Motor neuron (in vitro differentiated cells): Measurements from ENCODE around the gene PPARG. TPM values are rescaled to one million over a fixed set of nuclear protein-coding genes. Genes with fewer than 3 reads are reported as not detected.

Experiments
- ATAC-seq, 8 experiments: fragments of 200-7000 bp; cut with Tn5 transposase; replicated peaks in 6 of 8; 2 replicates each; pipeline ENCODE4 v1.8.0; 2021; ENCODE audit warnings: mild to moderate bottlenecking in 8 of 8, moderate library complexity in 8 of 8
- H3K27ac ChIP-seq, 2 donors: fragments of 250-450 bp; sonication (Bioruptor Pico); 2 replicates each; pipeline ENCODE4 v1.9.0; 2021; ENCODE audit warnings: antibody characterized with exemption in 2 of 2, mild to moderate bottlenecking in 2 of 2, moderate library complexity in 1 of 2
- H3K4me1 ChIP-seq, 2 donors: fragments of 250-450 bp; sonication (Bioruptor Pico); replicated peaks in 1 of 2; 2 replicates each; pipeline ENCODE4 v1.6.1; 2021; ENCODE audit warnings: antibody characterized with exemption in 2 of 2, mild to moderate bottlenecking in 2 of 2, moderate library complexity in 1 of 2
- H3K4me3 ChIP-seq, 5 donors: fragments of 250-450 bp; sonication (Bioruptor Pico); 2 replicates each; pipeline ENCODE4 v1.9.0; 2021; ENCODE audit warnings: antibody characterized with exemption in 5 of 5, mild to moderate bottlenecking in 5 of 5, moderate library complexity in 4 of 5
- WGBS, 10 experiments: fragments of 450-650 bp; shearing (Covaris generic); methylation state at CpG; one replicate each; pipeline ENCODE4 v1.0.0; 2022; 5-methylcytosine and 5-hydroxymethylcytosine counted together
- in situ Hi-C, 9 experiments: fragments of 400-800 bp; cut with MboI; loops; one replicate each; pipeline ENCODE4 v1.15.0; 2021; ENCODE audit warnings: low sequenced_read_pairs in 9 of 9, low pct_unique_long_range_greater_than_20kb in 2 of 9; ENCODE audit not compliant: unreplicated experiment in 9 of 9
- total RNA-seq, 8 experiments: library from RNA; unstranded; fragments of 300-600 nt; gene quantifications; 2 replicates each; pipeline versions ENCODE4 v1.2.3 to v1.2.4, GENCODE V29; 2022

PPARG gene
- total RNA-seq, 8 experiments from 2014 or later: 0.31 to 9.9 (median 0.66) TPM; not detected in 1

DNA sequence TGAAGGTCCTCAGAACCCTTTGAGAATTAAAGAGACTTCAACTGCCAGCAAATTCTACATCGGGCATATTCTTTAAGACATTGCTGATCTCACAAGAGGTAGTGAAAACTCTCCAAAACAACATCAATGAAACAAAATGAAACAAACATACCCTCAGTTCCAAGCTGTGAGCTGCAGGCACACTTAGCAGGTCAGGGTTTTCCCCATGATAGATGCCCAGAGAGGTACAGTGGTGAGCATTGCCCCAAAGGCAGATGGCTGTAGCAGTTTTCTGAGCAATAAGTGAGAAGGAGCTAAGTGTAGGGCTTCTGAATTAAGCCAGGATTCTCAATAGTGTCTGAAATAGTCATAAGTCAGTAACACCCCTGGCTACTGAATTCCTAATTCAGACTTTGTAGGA lies 99.3 kb downstream of the PPARG start:
- ATAC-seq: no peak
- Histone ChIP-seq H3K27ac (no peak overlapping the region), H3K4me1 (no peaks in the 10 kb centered on the region), H3K4me3 (no peak overlapping the region)
- in situ Hi-C loops: no loop called here
- WGBS, 10 experiments: 17 to 100% (median 84%) methylated on average over 1 of the region's 1 CpG; no CpG with 5 or more reads in 2 of the 10 experiments

DNA sequence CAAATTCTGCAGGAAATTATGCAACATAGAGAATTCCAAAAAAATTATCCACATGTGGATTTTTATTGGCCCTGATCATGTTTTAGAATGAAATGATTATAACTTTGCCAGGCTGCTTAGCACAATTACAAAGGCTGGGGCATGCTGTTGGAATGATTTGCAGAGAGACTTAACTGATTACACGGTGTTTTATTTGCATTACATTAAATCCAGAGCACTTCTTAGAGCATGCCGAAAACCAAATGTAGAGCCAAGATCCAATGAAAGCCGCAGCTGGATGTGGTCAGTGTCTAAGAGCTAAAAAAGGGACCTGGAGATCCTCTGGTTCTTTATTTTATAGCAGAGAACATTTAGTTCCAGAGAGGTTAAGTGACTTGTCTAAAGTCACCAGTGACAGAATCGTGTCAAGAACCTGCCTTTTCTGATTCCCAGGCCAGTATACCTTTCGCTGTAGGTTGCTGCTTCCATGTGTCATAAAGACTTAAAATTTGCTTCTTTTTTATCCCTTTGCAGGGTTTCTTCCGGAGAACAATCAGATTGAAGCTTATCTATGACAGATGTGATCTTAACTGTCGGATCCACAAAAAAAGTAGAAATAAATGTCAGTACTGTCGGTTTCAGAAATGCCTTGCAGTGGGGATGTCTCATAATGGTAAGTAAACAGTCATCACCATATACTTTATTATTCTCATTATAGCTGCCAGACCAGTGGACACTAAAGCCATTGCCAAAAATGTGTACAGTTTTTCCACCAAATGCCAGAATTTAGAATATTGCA lies 103.4 kb downstream of the PPARG start:
- no peak overlapping the region for H3K27ac ChIP-seq
- H3K4me1 ChIP-seq: peaks cover 6 to 7% of the 10 kb centered on the region in 2 donors
- no peak for ATAC-seq
- H3K4me3 ChIP-seq: no peak overlapping the region
- 20 to 100% (median 83%) methylated on average over 1 to 8 of the region's 8 CpGs for WGBS, 10 experiments
- in situ Hi-C loops: no loop called here

DNA sequence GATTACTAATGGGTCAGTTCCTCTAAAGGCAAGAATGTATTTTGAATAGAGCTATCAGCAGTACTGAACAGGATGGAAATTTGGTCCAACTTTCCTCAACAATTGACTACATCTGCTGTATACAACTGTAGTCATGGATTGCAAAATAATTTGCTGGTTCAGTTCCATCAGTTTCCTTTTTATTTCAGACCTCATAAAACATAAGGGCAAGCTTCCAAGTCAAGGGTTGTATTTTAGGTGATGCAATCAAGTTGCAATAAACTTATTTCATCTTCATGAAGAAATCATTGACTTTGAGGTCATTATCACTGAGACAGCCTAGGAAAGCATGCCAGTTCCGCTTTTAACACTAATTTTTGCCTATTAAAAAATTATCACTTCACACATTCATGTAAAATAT lies 105.0 kb downstream of the PPARG start:
- 0 to 100% (median 79%) methylated on average over 1 of the region's 1 CpG; no CpG with 5 or more reads in 2 of the 10 experiments for WGBS, 10 experiments
- peaks cover 6 to 7% of the 10 kb centered on the region in 2 donors for H3K4me1 ChIP-seq
- in situ Hi-C loops: no loop called here
- no peak overlapping the region for H3K27ac ChIP-seq
- ATAC-seq: peak in 6 of 8 experiments; percentile 35 to 83 (median 58)
- no peak overlapping the region for H3K4me3 ChIP-seq

DNA sequence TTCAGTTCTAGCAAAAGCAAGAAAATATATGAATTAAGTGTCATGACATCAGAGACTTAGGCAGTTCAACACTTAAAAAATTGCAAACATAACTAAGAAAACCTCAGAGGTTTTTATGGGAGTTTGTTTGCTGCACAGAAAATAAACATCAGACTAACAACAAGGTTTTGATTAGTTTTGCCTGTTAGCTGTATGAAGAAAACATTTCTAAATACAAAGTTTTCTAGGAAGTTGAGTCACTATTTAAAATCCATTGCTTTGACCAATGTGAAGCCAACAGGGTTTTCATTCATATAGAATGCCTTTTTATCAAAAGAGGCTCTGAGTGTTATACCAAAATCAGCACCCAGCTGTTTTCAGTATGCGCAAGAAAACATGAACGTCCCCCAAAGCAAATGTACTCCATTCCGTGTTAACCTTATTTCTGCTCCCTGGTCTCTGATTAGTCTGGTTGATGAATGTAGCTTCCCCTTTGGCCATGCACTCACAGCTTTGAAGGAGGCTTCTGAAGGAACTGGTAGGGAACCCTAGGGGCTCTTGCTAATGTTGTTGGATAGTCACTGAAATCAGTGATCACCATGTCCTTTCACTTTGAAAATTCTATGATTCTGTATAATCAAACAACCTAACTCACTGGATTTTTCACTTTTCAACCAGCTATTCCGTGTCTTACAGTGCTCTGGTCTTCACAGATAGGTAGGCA lies 105.8 kb downstream of the PPARG start:
- in situ Hi-C loops: no loop called here
- Histone ChIP-seq H3K27ac (no peak overlapping the region), H3K4me3 (no peak overlapping the region), H3K4me1 (peaks cover 6 to 7% of the 10 kb centered on the region in 2 donors)
- WGBS, 10 experiments: 20 to 100% (median 72%) methylated on average over 1 to 4 of the region's 4 CpGs; no CpG with 5 or more reads in 3 of the 10 experiments
- no peak for ATAC-seq

DNA sequence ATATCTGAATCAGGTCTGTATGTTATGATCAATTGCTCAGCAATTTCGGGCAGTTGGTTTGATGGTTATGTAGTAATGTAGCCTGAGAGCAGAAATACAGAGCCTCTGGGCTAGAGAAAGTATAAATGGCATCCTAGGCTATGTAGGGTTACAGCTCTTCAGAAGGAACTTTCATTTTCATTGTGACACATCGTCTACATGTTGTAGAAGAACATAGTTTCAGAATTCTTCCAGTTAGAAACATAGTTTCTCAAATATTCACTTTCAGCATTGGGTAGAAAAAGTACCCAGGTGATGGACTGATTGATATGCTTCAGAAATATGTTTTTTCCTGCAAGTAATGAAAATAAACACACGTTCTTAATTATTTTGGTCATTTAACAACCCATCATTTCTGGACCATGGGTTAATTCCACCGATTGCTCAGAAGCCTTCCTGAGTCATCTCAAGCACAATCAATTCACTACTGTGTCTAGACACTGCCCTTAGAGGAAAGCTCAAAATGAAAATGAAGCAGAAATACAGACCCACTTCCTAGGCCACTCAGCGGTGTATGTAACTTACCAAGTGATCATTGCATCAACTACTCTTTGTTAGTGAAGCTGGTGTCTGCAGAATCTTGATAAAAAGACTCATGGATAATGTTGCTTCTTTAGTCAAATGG lies 106.6 kb downstream of the PPARG start:
- 16 to 95% (median 74%) methylated on average over 1 to 5 of the region's 5 CpGs for WGBS, 10 experiments
- Histone ChIP-seq H3K27ac (no peak overlapping the region), H3K4me3 (no peak overlapping the region), H3K4me1 (peaks cover 6 to 7% of the 10 kb centered on the region in 2 donors)
- ATAC-seq: peak in 5 of 8 experiments; percentile 23 to 65 (median 41)
- in situ Hi-C loops: no loop called here

DNA sequence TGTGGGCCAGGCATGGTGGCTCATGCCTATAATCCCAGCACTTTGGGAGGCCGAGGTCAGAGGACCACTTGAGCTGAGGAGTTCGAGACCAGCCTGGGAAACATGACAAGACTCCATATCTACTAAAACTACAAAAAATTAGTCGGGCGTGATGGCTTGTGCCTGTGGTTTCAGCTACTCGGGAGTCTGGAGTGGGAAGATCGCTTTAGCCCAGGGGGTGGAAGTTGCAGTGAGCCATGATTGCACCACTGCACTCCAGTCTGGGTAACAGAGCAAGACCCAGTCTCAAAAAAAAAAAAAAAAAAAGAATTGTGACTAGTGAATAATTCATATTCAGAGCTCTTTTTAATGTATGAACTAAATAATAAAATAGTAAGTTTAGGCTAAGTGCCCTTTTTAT lies 107.6 kb downstream of the PPARG start:
- in situ Hi-C loops: no loop called here

DNA sequence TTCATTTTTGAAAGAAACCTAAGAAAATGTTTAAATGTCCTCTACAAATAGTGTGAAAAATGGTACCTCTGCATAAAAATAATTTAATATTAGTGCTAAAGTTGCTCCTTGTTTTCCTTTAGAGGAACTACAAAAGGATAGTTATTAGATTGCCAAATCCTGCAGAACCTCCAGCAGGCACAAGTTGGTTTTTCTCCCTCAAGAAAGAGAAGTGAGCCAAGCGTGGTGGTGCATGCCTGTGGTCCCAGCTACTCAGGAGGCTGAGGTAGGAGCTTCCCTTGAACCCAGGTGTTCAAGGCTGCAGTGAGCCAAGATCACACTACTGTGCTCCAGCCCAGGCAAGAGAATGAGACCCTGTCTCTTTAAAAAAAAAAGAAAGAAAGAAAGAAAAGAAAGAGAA lies 110.4 kb downstream of the PPARG start:
- in situ Hi-C loops: no loop called here
- Histone ChIP-seq H3K4me1 (no peaks in the 10 kb centered on the region), H3K27ac (no peak overlapping the region), H3K4me3 (no peak overlapping the region)
- 0 to 100% (median 93%) methylated on average over 1 of the region's 1 CpG; no CpG with 5 or more reads in 4 of the 10 experiments for WGBS, 10 experiments
- no peak for ATAC-seq

More for the DNA sequence above, 107.6 kb downstream of the PPARG start:
- Histone ChIP-seq H3K4me1 (peaks cover 6 to 7% of the 10 kb centered on the region in 2 donors), H3K27ac (no peak overlapping the region), H3K4me3 (no peak overlapping the region)
- ATAC-seq: no peak
- 40 to 100% (median 92%) methylated on average over 2 to 6 of the region's 6 CpGs; no CpG with 5 or more reads in 1 of the 10 experiments for WGBS, 10 experiments

DNA sequence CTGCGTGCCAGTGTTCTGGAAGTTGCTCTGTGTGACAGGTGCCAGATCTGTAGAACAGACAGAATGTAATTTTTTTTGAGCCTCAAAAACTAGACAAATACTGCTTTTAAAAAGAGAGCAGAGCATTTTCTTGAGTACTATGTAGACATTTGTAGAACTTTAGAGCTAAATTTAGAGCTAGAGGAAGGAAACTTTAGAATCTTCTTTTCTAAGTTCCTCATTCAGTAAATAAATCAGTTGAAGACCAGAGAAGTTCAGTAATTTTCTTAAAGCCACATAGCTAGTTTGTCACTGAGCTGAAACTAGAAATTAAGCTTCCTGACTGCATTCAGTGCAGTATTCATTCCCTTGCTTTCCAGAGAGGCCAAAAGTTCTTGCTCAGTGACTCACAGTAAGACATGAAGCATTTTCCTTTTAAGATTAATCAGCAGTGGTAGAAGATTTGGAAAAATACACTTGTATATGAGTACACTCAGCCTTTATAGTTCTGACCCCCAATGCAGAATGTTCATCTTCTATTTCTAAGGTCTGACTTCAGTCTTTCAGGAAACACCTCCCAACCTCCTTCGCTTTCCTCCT lies 111.8 kb downstream of the PPARG start:
- Histone ChIP-seq H3K4me3 (no peak overlapping the region), H3K27ac (no peak overlapping the region), H3K4me1 (no peaks in the 10 kb centered on the region)
- 71 to 100% (median 82%) methylated on average over 1 to 2 of the region's 2 CpGs; no CpG with 5 or more reads in 1 of the 10 experiments for WGBS, 10 experiments
- in situ Hi-C loops: no loop called here
- peak in 2 of 8 experiments; percentile 28 to 59 for ATAC-seq

DNA sequence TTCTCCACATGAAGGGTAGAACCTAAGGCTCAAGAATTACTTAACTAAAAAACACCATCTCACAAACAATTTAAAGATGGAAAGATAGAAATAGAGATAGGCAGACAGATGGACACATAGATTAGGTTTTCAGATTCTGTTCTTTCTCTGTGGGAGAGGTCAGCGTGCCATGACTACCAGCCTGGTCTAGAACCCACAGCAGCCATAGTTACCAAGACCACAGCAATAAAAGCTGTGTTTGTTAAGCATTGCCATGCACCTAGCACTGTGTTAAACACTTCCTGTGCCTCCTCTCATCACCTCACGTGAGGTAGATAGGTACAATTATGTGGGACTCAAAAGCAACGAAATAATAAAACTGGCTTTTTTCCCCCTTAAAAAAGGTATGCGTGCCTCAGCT lies 112.3 kb downstream of the PPARG start:
- no peak overlapping the region for H3K4me3 ChIP-seq
- in situ Hi-C loops: no loop called here
- WGBS, 10 experiments: 79 to 100% (median 91%) methylated on average over 1 to 4 of the region's 4 CpGs; no CpG with 5 or more reads in 1 of the 10 experiments
- ATAC-seq: no peak
- H3K4me1 ChIP-seq: no peaks in the 10 kb centered on the region
- H3K27ac ChIP-seq: no peak overlapping the region

DNA sequence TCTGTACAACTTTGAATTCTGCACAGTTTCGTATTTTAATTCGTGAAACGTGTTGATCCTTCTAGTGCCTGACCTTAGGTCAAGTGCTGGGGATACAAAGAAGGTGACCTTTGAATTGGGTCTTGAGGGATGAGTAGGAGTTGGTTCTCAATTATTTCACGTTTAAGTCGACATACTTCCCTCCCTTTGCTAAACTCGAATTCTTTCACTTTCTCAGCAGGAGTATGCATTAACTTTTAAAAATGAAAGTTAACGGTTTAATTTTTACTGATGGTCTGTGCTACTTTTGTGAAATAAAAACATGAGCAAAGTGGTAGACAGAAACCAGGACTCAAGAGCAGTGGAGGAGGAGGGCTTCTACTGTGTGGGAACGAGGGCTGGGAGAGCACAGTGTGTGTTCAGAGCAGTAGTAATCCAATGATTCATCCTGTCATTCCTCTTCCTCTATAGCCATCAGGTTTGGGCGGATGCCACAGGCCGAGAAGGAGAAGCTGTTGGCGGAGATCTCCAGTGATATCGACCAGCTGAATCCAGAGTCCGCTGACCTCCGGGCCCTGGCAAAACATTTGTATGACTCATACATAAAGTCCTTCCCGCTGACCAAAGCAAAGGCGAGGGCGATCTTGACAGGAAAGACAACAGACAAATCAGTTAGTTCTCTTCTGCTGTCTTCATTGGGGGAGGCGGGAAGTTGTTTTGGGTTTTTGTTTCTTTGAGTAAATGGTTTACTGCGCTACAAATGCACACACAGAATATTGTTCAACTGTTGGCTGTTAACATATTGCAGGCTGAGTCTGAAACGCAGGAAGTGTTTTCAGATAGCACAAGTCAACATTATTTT lies 116.8 kb downstream of the PPARG start:
- WGBS, 10 experiments: 32 to 90% (median 76%) methylated on average over 4 to 20 of the region's 20 CpGs
- no peak overlapping the region for H3K4me3 ChIP-seq
- H3K27ac ChIP-seq: no peak overlapping the region
- H3K4me1 ChIP-seq: no peaks in the 10 kb centered on the region
- in situ Hi-C loops: no loop called here
- ATAC-seq: peak in 5 of 8 experiments; percentile 89 to 99 (median 94)

DNA sequence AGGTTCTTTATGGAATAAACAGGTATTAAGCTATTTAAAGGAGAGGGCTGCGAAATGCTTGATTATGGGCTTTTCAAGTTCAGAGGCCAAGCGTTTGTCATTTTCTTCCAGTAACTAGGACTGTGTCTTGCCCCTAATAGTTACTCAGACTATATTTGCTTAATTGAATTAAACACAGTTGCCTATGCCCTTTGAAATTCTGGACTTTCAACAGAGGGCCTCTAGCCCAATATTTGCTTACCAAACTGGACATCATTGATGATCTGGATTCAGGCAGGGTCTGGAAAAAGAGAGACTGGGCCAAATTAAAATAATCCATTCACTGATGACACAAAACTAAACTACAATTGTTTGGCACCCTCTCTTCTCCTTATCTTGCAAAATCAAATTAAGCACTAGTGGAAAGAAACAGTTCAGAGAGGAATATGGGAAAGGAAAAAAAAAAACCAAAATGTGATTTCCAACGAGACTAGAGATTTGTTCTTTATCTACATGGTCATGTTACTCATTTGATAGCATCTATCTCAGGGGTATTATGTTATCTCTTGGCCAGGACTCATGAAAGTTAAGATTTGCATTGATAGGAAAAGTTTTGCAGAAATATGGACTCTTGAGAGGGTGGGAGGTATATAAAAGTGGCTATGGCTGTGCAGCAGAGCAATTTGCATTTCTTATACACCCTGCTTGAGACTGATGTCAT lies 120.3 kb downstream of the PPARG start:
- no peak overlapping the region for H3K4me3 ChIP-seq
- ATAC-seq: peak in 2 of 8 experiments; percentile 50 to 58
- H3K4me1 ChIP-seq: no peaks in the 10 kb centered on the region
- in situ Hi-C loops: no loop called here
- 54 to 100% (median 87%) methylated on average over 1 to 3 of the region's 3 CpGs; no CpG with 5 or more reads in 1 of the 10 experiments for WGBS, 10 experiments
- no peak overlapping the region for H3K27ac ChIP-seq
